ENCODE measurements around the gene C3. TPM values are rescaled to one million over a fixed set of nuclear protein-coding genes. Genes with fewer than 3 reads are reported as not detected.
"Not testable (repeated sequence)": the region's sequence is repeated elsewhere in the genome, so short reads cannot be mapped to it uniquely, and the experiment has no call there.

The C3 gene
- total RNA-seq, 2 experiments from 2014 or later: 0.34 to 1.1 TPM

DNA sequence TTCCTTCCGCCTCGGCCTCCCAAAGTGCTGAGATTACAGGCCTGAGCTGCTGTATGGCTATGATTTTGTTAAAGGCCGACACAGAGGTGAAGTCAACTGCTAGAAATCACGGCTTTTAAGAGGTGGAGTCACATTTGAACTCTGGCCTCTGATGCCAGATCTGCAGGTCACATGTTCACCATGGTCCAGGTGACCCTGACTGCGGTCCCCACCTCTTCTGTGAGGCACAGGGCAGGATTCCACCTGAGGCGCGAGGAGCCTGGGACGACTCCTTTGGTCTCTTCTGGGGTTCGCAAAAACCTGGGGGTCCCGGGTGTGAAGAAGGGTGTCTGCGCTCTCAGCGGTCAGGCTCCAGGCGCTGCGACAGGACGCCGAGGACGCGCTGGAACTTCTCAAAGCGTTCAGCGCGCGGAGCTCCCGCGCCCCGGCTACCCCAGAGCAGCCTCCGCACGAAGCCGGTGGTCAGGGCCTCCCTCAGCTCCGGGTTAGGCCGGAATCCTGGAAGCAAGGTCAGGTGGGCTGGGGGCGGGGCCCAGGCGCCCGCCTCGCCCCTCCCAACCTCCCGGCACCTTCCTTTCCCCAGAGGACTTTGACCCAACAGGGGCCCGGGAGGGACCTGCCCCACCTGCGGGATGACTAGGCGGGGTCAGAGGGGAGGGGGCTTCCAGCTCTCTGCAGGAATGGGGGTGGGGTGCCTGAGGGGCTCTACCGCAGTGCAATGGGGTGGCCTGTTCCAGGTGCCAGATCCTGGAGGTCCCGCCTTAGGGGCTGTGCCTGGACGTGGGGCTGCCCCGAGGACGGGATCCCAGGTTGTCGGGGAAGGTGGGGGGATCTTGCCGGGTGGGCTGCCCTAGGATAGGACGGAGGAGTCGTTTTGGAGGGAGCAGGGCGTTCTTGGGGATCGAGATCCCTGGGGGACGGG, 32.1 kb upstream of the C3 start:
- TF ChIP-seq, protein P1, sequence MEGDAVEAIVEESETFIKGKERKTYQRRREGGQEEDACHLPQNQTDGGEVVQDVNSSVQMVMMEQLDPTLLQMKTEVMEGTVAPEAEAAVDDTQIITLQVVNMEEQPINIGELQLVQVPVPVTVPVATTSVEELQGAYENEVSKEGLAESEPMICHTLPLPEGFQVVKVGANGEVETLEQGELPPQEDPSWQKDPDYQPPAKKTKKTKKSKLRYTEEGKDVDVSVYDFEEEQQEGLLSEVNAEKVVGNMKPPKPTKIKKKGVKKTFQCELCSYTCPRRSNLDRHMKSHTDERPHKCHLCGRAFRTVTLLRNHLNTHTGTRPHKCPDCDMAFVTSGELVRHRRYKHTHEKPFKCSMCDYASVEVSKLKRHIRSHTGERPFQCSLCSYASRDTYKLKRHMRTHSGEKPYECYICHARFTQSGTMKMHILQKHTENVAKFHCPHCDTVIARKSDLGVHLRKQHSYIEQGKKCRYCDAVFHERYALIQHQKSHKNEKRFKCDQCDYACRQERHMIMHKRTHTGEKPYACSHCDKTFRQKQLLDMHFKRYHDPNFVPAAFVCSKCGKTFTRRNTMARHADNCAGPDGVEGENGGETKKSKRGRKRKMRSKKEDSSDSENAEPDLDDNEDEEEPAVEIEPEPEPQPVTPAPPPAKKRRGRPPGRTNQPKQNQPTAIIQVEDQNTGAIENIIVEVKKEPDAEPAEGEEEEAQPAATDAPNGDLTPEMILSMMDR (IDR thresholded peaks at IDR 0.05): no peak
- ChIA-PET POLR2A (interaction anchor here (0.6 to 1.2 kb wide), 5 partner anchors 8 to 20 kb away, joined by 3 to 5 read pairs (median 3); partner anchors contain the start of gene VAV1), CTCF (interaction anchor here (1.0 kb wide), 1 partner anchor 17 kb away, joined by 4 read pairs; no protein-coding TSS in a partner anchor)
- peaks cover 12% of the 10 kb centered on the region for H3K4me1 Mint-ChIP-seq (ENCODE audit: low read depth)
- H3K9me3 Mint-ChIP-seq: no peaks in the 10 kb centered on the region
- ATAC-seq (no peak), DNase-seq (no peak)
- H3K27me3 Mint-ChIP-seq: no peaks in the 10 kb centered on the region
- intact Hi-C loops (cut with micrococcal nuclease): no loop called here
- peaks cover 44% of the 10 kb centered on the region for H3K36me3 Mint-ChIP-seq (ENCODE audit: low read depth)
- H3K27ac Mint-ChIP-seq: no peak overlapping the region
- H3K4me3 Mint-ChIP-seq: peak overlapping the region; percentile 68

GRCh38 chr19:6751189-6751588, 30.7 kb upstream of the C3 start:
- H3K27ac Mint-ChIP-seq: no peak overlapping the region
- TF ChIP-seq, protein P1 (IDR thresholded peaks at IDR 0.05): no peak
- peaks cover 52% of the 10 kb centered on the region for H3K36me3 Mint-ChIP-seq (ENCODE audit: low read depth)
- H3K4me1 Mint-ChIP-seq (ENCODE audit: low read depth): peaks cover 9% of the 10 kb centered on the region
- H3K27me3 Mint-ChIP-seq: no peaks in the 10 kb centered on the region
- intact Hi-C loops (cut with micrococcal nuclease): no loop called here
- no peak for ATAC-seq
- H3K9me3 Mint-ChIP-seq: no peaks in the 10 kb centered on the region
- ChIA-PET POLR2A (no interaction called here), CTCF (no interaction called here)
- no peak overlapping the region for H3K4me3 Mint-ChIP-seq
- no peak for DNase-seq

GRCh38 chr19:6750062-6750461, 29.6 kb upstream of the C3 start:
- DNase-seq: no peak
- TF ChIP-seq, protein P1 (IDR thresholded peaks at IDR 0.05): no peak
- ChIA-PET POLR2A (interaction anchor here (1.1 kb wide), 1 partner anchor 11 kb away, joined by 4 read pairs; no protein-coding TSS in a partner anchor), CTCF (interaction anchor here (1.1 kb wide), 1 partner anchor 10 kb away, joined by 3 read pairs; no protein-coding TSS in a partner anchor)
- no peaks in the 10 kb centered on the region for H3K9me3 Mint-ChIP-seq
- H3K36me3 Mint-ChIP-seq (ENCODE audit: low read depth): peaks cover 58% of the 10 kb centered on the region
- no peak overlapping the region for H3K27ac Mint-ChIP-seq
- no peak overlapping the region for H3K4me3 Mint-ChIP-seq
- intact Hi-C loops (cut with micrococcal nuclease): no loop called here
- no peak for ATAC-seq
- no peaks in the 10 kb centered on the region for H3K27me3 Mint-ChIP-seq
- peaks cover 9% of the 10 kb centered on the region for H3K4me1 Mint-ChIP-seq (ENCODE audit: low read depth)

DNA sequence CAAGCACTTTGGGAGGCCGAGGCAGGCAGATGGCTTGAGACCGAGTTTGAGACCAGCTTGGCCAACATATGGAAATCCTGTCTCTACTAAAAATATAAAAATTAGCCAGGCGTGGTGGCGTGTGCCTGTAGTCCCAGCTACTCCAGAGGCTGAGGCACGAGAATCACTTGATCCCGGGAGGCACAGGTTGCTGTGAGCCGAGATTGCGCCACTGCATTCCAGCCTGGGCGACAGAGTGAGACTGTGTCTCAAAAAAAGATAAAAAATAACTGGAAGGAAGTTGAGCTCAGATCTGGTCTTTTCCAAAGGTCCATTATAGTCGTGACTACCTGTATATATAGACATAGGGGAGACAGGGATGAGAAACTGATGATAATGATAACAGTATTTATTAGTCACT, 28.1 kb upstream of the C3 start:
- CTCF ChIA-PET: interaction anchor here (2.7 kb wide), 1 partner anchor 11 kb away, joined by 10 read pairs; the partner anchor contains the start of gene GPR108
- H3K27me3 Mint-ChIP-seq; DNase-seq; intact Hi-C loops (cut with micrococcal nuclease); H3K9me3 Mint-ChIP-seq; H3K4me3 Mint-ChIP-seq; H3K27ac Mint-ChIP-seq; H3K4me1 Mint-ChIP-seq (ENCODE audit: low read depth); ATAC-seq: not testable (repeated sequence)
- POLR2A ChIA-PET: interaction anchor here (1.2 kb wide), 1 partner anchor 11 kb away, joined by 3 read pairs; no protein-coding TSS in a partner anchor
- peaks cover 52% of the 10 kb centered on the region for H3K36me3 Mint-ChIP-seq (ENCODE audit: low read depth)

DNA sequence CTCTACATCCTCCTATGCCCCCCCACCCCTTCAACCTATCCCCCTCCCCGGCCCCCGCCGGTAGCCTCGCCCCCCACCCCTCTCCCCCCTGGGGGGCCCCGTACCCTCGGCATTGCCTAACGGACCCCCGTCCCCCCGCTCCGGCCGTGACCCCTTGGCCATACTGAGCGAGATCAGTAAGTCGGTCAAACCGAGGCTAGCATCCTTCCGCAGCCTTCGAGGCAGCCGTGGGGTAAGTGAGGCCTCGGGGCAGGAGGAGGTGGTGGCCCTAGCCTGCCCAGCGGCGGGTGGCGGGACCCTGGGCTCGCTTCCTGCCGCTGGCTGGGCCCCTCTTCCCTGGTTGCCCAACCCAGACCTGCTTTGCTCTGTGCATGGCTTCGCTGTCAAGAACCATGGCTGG, 25.5 kb upstream of the C3 start:
- no peak for ATAC-seq
- Mint-ChIP-seq H3K36me3 (ENCODE audit: low read depth) (peaks cover 48% of the 10 kb centered on the region), H3K27ac (no peak overlapping the region), H3K27me3 (no peaks in the 10 kb centered on the region), H3K4me3 (no peak overlapping the region), H3K9me3 (no peaks in the 10 kb centered on the region), H3K4me1 (ENCODE audit: low read depth) (peaks cover 7% of the 10 kb centered on the region)
- intact Hi-C loops (cut with micrococcal nuclease): no loop called here
- ChIA-PET CTCF (no interaction called here), POLR2A (no interaction called here)
- TF ChIP-seq, protein P1 (IDR thresholded peaks at IDR 0.05): no peak
- no peak for DNase-seq
